H9 (cell line): ENCODE measurements around the gene ULK2. TPM values are rescaled to one million over a fixed set of nuclear protein-coding genes. Genes with fewer than 3 reads are reported as not detected.

Experiments used
- DNase-seq: peaks from one replicate; pipeline ENCODE4 v3.0.0-alpha.2; 2017
- H2AFZ ChIP-seq: one replicate; pipeline ENCODE4 v1.6.1; 2013; ENCODE audit warnings: mild to moderate bottlenecking, low read length, control low read depth, moderate library complexity
- H2AK5ac ChIP-seq: 2 replicates; pipeline ENCODE4 v1.6.1; 2013; ENCODE audit warnings: low read length, control low read depth, mixed read lengths; ENCODE audit not compliant: insufficient read length
- H2BK120ac ChIP-seq: one replicate; pipeline ENCODE4 v1.6.1; 2013; ENCODE audit warnings: low read depth, mild to moderate bottlenecking, low read length, control low read depth, inconsistent platforms; ENCODE audit not compliant: poor library complexity, severe bottlenecking
- H2BK12ac ChIP-seq: 2 replicates; pipeline ENCODE4 v1.6.1; 2013; ENCODE audit warnings: low read length, control low read depth, mixed read lengths, low read depth; ENCODE audit not compliant: insufficient read length
- H2BK15ac ChIP-seq: 2 replicates; pipeline ENCODE4 v1.6.1; 2013; ENCODE audit warnings: low read depth, low read length, control low read depth
- H2BK20ac ChIP-seq: one replicate; pipeline ENCODE4 v1.6.1; 2013; ENCODE audit warnings: low read depth, mild to moderate bottlenecking, low read length, control low read depth, inconsistent platforms; ENCODE audit not compliant: poor library complexity, severe bottlenecking
- H2BK5ac ChIP-seq: 2 replicates; pipeline ENCODE4 v1.6.1; 2013; ENCODE audit warnings: low read length, control low read depth, mixed read lengths; ENCODE audit not compliant: insufficient read length
- H3K14ac ChIP-seq: 2 replicates; pipeline ENCODE4 v1.6.1; 2013; ENCODE audit warnings: low read length, control low read depth; ENCODE audit not compliant: insufficient read depth
- H3K18ac ChIP-seq: 2 replicates; pipeline ENCODE4 v1.6.1; 2013; ENCODE audit warnings: low read depth, mild to moderate bottlenecking, mixed read lengths, low read length, control low read depth; ENCODE audit not compliant: insufficient read length
- H3K23ac ChIP-seq: 2 replicates; pipeline ENCODE4 v1.6.1; 2013; ENCODE audit warnings: low read length, control low read depth, mixed read lengths, low read depth; ENCODE audit not compliant: insufficient read length
- H3K23me2 ChIP-seq: 2 replicates; pipeline ENCODE4 v1.6.1; 2013; ENCODE audit warnings: low read depth, mild to moderate bottlenecking, mixed read lengths, low read length, control low read depth; ENCODE audit not compliant: insufficient read length, poor library complexity, severe bottlenecking
- H3K27ac ChIP-seq: 2 replicates; pipeline ENCODE4 v1.5.1; 2013; ENCODE audit warnings: low read length, control low read depth, mixed read lengths, low read depth; ENCODE audit not compliant: insufficient read length
- H3K27me3 ChIP-seq: 2 replicates; pipeline ENCODE4 v1.6.1; 2013; ENCODE audit warnings: low read length, control low read depth, inconsistent platforms; ENCODE audit not compliant: insufficient read depth
- H3K4ac ChIP-seq: 2 replicates; pipeline ENCODE4 v1.6.1; 2013; ENCODE audit warnings: low read depth, mild to moderate bottlenecking, control low read depth, inconsistent platforms, low read length, moderate library complexity
- H3K4me1 ChIP-seq: 2 replicates; pipeline ENCODE4 v1.6.1; 2013; ENCODE audit warnings: low read length, control low read depth, inconsistent platforms; ENCODE audit not compliant: insufficient read depth
- H3K4me2 ChIP-seq: 2 replicates; pipeline ENCODE4 v1.6.1; 2013; ENCODE audit warnings: low read length, control low read depth, mixed read lengths; ENCODE audit not compliant: insufficient read length, insufficient read depth
- H3K56ac ChIP-seq: 2 replicates; pipeline ENCODE4 v1.6.1; 2013; ENCODE audit warnings: low read depth, mild to moderate bottlenecking, mixed read lengths, low read length, control low read depth; ENCODE audit not compliant: insufficient read length
- H3K79me1 ChIP-seq: 2 replicates; pipeline ENCODE4 v1.6.1; 2013; ENCODE audit warnings: low read depth, mild to moderate bottlenecking, moderate library complexity, low read length, control low read depth, inconsistent platforms; ENCODE audit not compliant: insufficient read depth, poor library complexity, severe bottlenecking
- H3K79me2 ChIP-seq: 2 replicates; pipeline ENCODE4 v1.6.1; 2013; ENCODE audit warnings: low read length, control low read depth, inconsistent platforms; ENCODE audit not compliant: insufficient read depth
- H3K9ac ChIP-seq: 2 replicates; pipeline ENCODE4 v1.6.1; 2013; ENCODE audit warnings: low read length, control low read depth, mixed read lengths; ENCODE audit not compliant: insufficient read length; ENCODE audit errors: extremely low read depth
- H3K9me3 ChIP-seq: one replicate; pipeline ENCODE4 v1.6.1; 2013; ENCODE audit warnings: low read depth, low read length, inconsistent platforms; ENCODE audit not compliant: control insufficient read depth
- H3T11ph ChIP-seq: one replicate; pipeline ENCODE4 v1.6.1; 2013; ENCODE audit warnings: mild to moderate bottlenecking, low read length, control low read depth, inconsistent platforms
- H4K20me1 ChIP-seq: one replicate; pipeline ENCODE4 v1.6.1; 2013; ENCODE audit not compliant: control insufficient read depth, insufficient read length, insufficient read depth
- H4K5ac ChIP-seq: 2 replicates; pipeline ENCODE4 v1.6.1; 2013; ENCODE audit warnings: low read depth, mild to moderate bottlenecking, mixed read lengths, low read length, control low read depth; ENCODE audit not compliant: insufficient read length
- H4K8ac ChIP-seq: replicated peaks from 2 replicates; pipeline ENCODE4 v1.6.1; 2013; ENCODE audit warnings: low read length, control low read depth, mixed read lengths, low read depth; ENCODE audit not compliant: insufficient read length
- H4K91ac ChIP-seq: 2 replicates; pipeline ENCODE4 v1.6.1; 2013; ENCODE audit warnings: low read depth, mild to moderate bottlenecking, moderate library complexity, mixed read lengths, low read length, control low read depth; ENCODE audit not compliant: insufficient read length
- H3K27ac Mint-ChIP-seq, 3 experiments: 2 replicates in 2 of 3; 3 replicates in 1 of 3; pipeline ENCODE4 v1.8.0; 2020 to 2021; ENCODE audit warnings: mixed read lengths in 3 of 3, mild to moderate bottlenecking in 1 of 3, moderate library complexity in 1 of 3
- H3K27me3 Mint-ChIP-seq: 2 replicates; pipeline ENCODE4 v1.8.0; 2021; ENCODE audit warnings: low read depth, mild to moderate bottlenecking, moderate library complexity, mixed read lengths
- H3K36me3 Mint-ChIP-seq, 3 experiments: 2 replicates in 2 of 3; 3 replicates in 1 of 3; pipeline ENCODE4 v1.8.0; 2020 to 2021; ENCODE audit warnings: low read depth in 3 of 3, mixed read lengths in 3 of 3; ENCODE audit not compliant: insufficient read depth in 1 of 3
- H3K4me1 Mint-ChIP-seq, 2 experiments: 2 replicates each; pipeline ENCODE4 v1.8.0; 2020; ENCODE audit warnings: mixed read lengths in 2 of 2
- H3K4me3 Mint-ChIP-seq, 2 experiments: 2 replicates in 1 of 2; 3 replicates in 1 of 2; pipeline ENCODE4 v1.8.0; 2020 to 2021; ENCODE audit warnings: mild to moderate bottlenecking in 2 of 2, mixed read lengths in 2 of 2, moderate library complexity in 1 of 2
- H3K9me3 Mint-ChIP-seq, 2 experiments: 2 replicates in 1 of 2; 3 replicates in 1 of 2; pipeline ENCODE4 v1.8.0; 2020; ENCODE audit warnings: mild to moderate bottlenecking in 2 of 2, mixed read lengths in 2 of 2, moderate library complexity in 1 of 2
- WGBS: extraction: QIAGEN DNeasy Blood & Tissue Kit; methylation state at CpG from one replicate; pipeline ENCODE4 v1.1.7; 2013; ENCODE audit warnings: missing lambda C conversion rate, low lambda C conversion rate, mixed read lengths; ENCODE audit not compliant: insufficient read length; ENCODE audit errors: extremely low coverage; 5-methylcytosine and 5-hydroxymethylcytosine counted together
- long read RNA-seq: library from polyadenylated mRNA; unstranded; transcript quantifications from one replicate; pipeline ENCODE4 v2.0.0, GENCODE V29; 2020
- total RNA-seq: library from RNA; stranded (reverse); gene quantifications from 2 replicates; pipeline ENCODE4 v1.2.1, GENCODE V29; 2021
- TF ChIP-seq, protein P1 (sequence below): fragments of 200-600 bp; sonication (generic); conservative IDR thresholded peaks from 3 replicates; pipeline ENCODE4 v1.8.0; 2021; ENCODE audit warnings: antibody characterized with exemption, mild to moderate bottlenecking

The ULK2 gene
- total RNA-seq, result 10.8 and 11.5 TPM in 2 replicates
- long read RNA-seq, partial matches to known transcripts, result 6 of 6 reads
- long read RNA-seq, other reads (novel, unspliced or antisense), result 0 of 6 reads

GRCh38 chr17:19867329-19868078 lies at the start of gene ULK2:
Gene ULK2 (minus strand): TSS chr17:19867936. CDS start chr17:19867417, 519 bp downstream.
- H3K79me1 ChIP-seq, result no peaks in the 10 kb centered on the region
- Mint-ChIP-seq H3K27ac (no peak within 1 kb of the TSS; a peak in 1 of 7 replicates), H3K9me3 (no peaks in the 10 kb centered on the region), H3K36me3 (no peaks in the 10 kb centered on the region; a peak in 2 of 7 replicates), H3K4me1 (peaks cover 3% of the 10 kb centered on the region in 2 experiments), H3K27me3 (peaks cover 26% of the 10 kb centered on the region), H3K4me3 (peak within 1 kb of the TSS; percentile 78 to 84)
- no peak within 1 kb of the TSS for H3K9ac ChIP-seq
- no peak within 1 kb of the TSS for H2BK5ac ChIP-seq
- H3K27me3 ChIP-seq, result peaks cover 5% of the 10 kb centered on the region; the same call in 1 of the 2 replicates
- H4K20me1 ChIP-seq, result no peaks in the 10 kb centered on the region
- no peak within 1 kb of the TSS for H3T11ph ChIP-seq
- H3K79me2 ChIP-seq, result no peaks in the 10 kb centered on the region
- no peaks in the 10 kb centered on the region for H3K9me3 ChIP-seq
- H2BK120ac ChIP-seq, result no peak within 1 kb of the TSS
- no CpG with 5 or more reads among the region's 111 CpGs for WGBS
- H2BK12ac ChIP-seq, result no peak within 1 kb of the TSS
- TF ChIP-seq, protein P1, sequence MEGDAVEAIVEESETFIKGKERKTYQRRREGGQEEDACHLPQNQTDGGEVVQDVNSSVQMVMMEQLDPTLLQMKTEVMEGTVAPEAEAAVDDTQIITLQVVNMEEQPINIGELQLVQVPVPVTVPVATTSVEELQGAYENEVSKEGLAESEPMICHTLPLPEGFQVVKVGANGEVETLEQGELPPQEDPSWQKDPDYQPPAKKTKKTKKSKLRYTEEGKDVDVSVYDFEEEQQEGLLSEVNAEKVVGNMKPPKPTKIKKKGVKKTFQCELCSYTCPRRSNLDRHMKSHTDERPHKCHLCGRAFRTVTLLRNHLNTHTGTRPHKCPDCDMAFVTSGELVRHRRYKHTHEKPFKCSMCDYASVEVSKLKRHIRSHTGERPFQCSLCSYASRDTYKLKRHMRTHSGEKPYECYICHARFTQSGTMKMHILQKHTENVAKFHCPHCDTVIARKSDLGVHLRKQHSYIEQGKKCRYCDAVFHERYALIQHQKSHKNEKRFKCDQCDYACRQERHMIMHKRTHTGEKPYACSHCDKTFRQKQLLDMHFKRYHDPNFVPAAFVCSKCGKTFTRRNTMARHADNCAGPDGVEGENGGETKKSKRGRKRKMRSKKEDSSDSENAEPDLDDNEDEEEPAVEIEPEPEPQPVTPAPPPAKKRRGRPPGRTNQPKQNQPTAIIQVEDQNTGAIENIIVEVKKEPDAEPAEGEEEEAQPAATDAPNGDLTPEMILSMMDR, result no peak; the same call in 2 of the 3 replicates
- peak; percentile 78 for DNase-seq
- H3K18ac ChIP-seq, result no peak within 1 kb of the TSS
- peak within 1 kb of the TSS; percentile 53 for H2AFZ ChIP-seq
- H4K91ac ChIP-seq, result no peak within 1 kb of the TSS
- peak within 1 kb of the TSS; percentile 72 for H3K4me2 ChIP-seq
- H3K4ac ChIP-seq, result no peak within 1 kb of the TSS
- H3K14ac ChIP-seq, result peak within 1 kb of the TSS; percentile 39; the same call in 1 of the 2 replicates
- H3K23me2 ChIP-seq, result peaks cover 16% of the 10 kb centered on the region
- no peak within 1 kb of the TSS for H2BK20ac ChIP-seq
- H3K4me1 ChIP-seq, result no peaks in the 10 kb centered on the region; the same call in 1 of the 2 replicates
- H3K27ac ChIP-seq, result no peak within 1 kb of the TSS
- no peak within 1 kb of the TSS for H4K5ac ChIP-seq
- H3K23ac ChIP-seq, result no peak within 1 kb of the TSS
- no peak within 1 kb of the TSS for H3K56ac ChIP-seq
- no peak within 1 kb of the TSS for H2BK15ac ChIP-seq
- no peak within 1 kb of the TSS for H4K8ac ChIP-seq
- no peak within 1 kb of the TSS for H2AK5ac ChIP-seq
